ENCODE results near the gene LNPEP. TPM values are rescaled to one million over a fixed set of nuclear protein-coding genes. Genes with fewer than 3 reads are reported as not detected.

The LNPEP gene
- total and polyA plus RNA-seq, 8 donors, result 2.0 to 20.0 (median 9.6) TPM

DNA sequence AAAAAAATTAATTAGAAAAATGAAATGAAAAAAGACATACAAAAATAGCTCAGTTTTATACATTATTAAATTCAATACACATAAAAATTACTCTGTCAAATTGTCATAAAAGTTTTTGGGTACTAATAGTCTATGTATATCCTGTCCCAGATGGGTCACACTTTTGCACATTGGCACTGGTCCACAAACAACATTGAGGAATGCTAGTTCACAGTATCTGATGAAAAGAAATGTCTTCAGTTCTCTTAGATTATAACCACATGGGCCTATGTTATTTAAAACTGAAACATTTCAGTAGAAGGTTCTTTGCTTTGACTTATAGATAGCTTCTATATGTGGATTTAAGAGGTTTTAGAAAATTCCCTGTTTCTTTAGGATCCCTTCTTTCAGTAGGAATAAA lies 39.8 kb downstream of the LNPEP start:
- intact Hi-C loops (cut with DNase I), result no loop called here
- no peak for ATAC-seq
- DNase-seq, result no peak

GRCh38 chr5:96977228-96977627 lies 41.3 kb downstream of the LNPEP start:
- H3K27ac ChIP-seq, result no peak overlapping the region
- H3K27me3 ChIP-seq, result no peaks in the 10 kb centered on the region
- ATAC-seq (no peak), FAIRE-seq (no peak), DNase-seq (no peak)
- TF ChIP-seq CTCF (IDR thresholded peaks at IDR 0.05), result no peak
- no peak overlapping the region for H3K4me3 ChIP-seq
- intact Hi-C loops (cut with DNase I), result no loop called here
- WGBS, 2 donors, result 88 to 90% methylated on average over 6 of the region's 6 CpGs
- H3K36me3 ChIP-seq, result no peaks in the 10 kb centered on the region
- H3K9me3 ChIP-seq, result no peaks in the 10 kb centered on the region
- peaks cover 4 to 13% (median 5%) of the 10 kb centered on the region in 3 donors for H3K4me1 ChIP-seq

More for the DNA sequence above, 39.8 kb downstream of the LNPEP start:
- Histone ChIP-seq H3K36me3 (no peaks in the 10 kb centered on the region), H3K27ac (no peak overlapping the region), H3K9me3 (no peaks in the 10 kb centered on the region), H3K27me3 (no peaks in the 10 kb centered on the region), H3K4me1 (peaks cover 4 to 16% (median 5%) of the 10 kb centered on the region in 3 donors), H3K4me3 (no peak overlapping the region)
- TF ChIP-seq CTCF (IDR thresholded peaks at IDR 0.05), result no peak
- FAIRE-seq, result no peak

DNA sequence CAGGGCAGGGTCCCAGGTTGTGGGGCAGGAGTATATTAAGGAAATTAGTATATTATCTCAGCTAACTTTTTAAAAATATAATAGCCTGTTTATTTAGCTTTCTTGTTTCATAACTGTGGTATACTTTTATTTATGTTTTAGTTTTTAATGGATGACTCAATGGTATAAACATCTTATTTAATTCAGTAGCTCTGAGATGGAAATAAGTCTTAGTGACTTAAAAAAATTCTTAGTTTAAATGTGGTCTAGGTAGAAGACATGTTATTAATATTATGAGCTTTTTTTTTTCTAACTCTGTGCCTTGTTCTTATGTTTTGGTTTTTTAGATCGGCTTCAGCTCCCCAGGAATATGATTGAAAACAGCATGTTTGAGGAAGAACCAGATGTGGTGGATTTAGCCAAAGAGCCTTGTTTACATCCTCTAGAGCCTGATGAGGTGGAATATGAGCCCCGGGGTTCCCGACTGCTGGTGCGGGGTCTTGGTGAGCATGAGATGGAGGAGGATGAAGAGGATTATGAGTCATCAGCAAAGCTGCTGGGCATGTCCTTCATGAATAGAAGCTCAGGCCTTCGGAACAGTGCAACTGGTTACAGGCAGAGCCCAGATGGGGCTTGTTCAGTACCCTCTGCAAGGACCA lies 43.1 kb downstream of the LNPEP start:
- Histone ChIP-seq H3K4me1 (peaks cover 4 to 6% (median 5%) of the 10 kb centered on the region in 3 donors), H3K27me3 (no peaks in the 10 kb centered on the region), H3K27ac (no peak overlapping the region), H3K36me3 (no peaks in the 10 kb centered on the region), H3K4me3 (no peak overlapping the region), H3K9me3 (no peaks in the 10 kb centered on the region)
- no peak for ATAC-seq
- DNase-seq, result no peak
- no peak for FAIRE-seq
- WGBS, 2 donors, result 98 to 99% methylated on average over 5 of the region's 5 CpGs
- intact Hi-C loops (cut with DNase I), result no loop called here
- TF ChIP-seq CTCF (IDR thresholded peaks at IDR 0.05), result no peak

GRCh38 chr5:96984506-96985192 lies 48.8 kb downstream of the LNPEP start:
- intact Hi-C loops (cut with DNase I), result no loop called here
- Histone ChIP-seq H3K27me3 (no peaks in the 10 kb centered on the region), H3K4me1 (peaks cover 0 to 8% (median 0%) of the 10 kb centered on the region in 3 donors), H3K27ac (no peak overlapping the region), H3K9me3 (no peaks in the 10 kb centered on the region), H3K36me3 (peaks cover 0 to 10% (median 0%) of the 10 kb centered on the region in 3 donors), H3K4me3 (no peak overlapping the region)
- no peak for TF ChIP-seq CTCF (IDR thresholded peaks at IDR 0.05)
- WGBS, 2 donors, result 38 to 44% methylated on average over 1 of the region's 1 CpG
- ATAC-seq, result peak in 3 of 4 donors; percentile 56 to 69 (median 68)
- no peak for FAIRE-seq
- no peak for DNase-seq

DNA sequence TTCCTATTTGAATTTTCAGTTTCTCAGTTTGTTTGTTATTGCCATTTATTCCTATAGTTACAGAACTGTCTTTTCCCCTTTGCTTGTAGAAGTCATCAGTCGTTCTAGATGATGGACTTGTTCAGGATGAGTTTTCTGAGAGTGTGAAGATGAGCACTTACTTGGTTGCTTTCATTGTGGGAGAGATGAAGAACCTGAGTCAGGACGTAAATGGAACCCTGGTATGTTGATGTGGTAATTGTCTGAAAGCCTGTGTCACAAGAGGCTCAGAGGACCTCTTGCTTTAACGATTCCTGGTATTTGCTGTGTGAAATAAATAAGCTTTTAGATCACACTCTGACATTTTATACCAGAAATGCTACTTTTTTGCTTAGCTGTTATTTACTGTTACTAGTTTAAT lies 50.6 kb downstream of the LNPEP start:
- WGBS, 2 donors, result 87 to 93% methylated on average over 3 of the region's 3 CpGs
- FAIRE-seq (no peak), ATAC-seq (no peak), DNase-seq (no peak)
- H3K36me3 ChIP-seq, result peaks cover 0 to 10% (median 3%) of the 10 kb centered on the region in 3 donors
- H3K4me3 ChIP-seq, result no peak overlapping the region
- no peak overlapping the region for H3K27ac ChIP-seq
- intact Hi-C loops (cut with DNase I), result no loop called here
- H3K9me3 ChIP-seq, result no peaks in the 10 kb centered on the region
- H3K4me1 ChIP-seq, result peaks cover 0 to 8% (median 0%) of the 10 kb centered on the region in 3 donors
- no peaks in the 10 kb centered on the region for H3K27me3 ChIP-seq
- no peak for TF ChIP-seq CTCF (IDR thresholded peaks at IDR 0.05)
